ENCODE data around the gene PROKR1.

DNA sequence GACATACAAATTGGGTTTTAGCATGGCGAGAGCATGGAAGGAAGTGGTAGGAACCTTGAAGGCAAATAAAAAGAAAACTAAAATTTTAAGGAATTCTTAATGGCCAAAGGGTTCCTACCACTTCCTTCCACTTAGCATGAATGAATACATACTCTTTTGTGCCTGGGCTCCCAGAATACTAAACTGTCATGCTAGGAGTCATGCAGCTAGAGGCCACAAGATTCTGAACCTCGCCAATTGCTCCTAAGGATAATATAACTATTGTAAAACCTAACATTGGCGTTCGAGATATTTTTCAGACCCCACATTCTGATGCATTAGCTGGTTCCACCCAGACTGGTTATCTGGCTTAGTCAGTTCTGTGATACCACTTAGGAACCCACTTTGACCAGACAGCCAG lies 52.6 kb downstream of the PROKR1 start:
- no peak for TF ChIP-seq CTCF (IDR thresholded peaks at IDR 0.05)
- TF ChIP-seq POLR2A (IDR thresholded peaks at IDR 0.05): no peak
